Pulmonary artery endothelial cell (primary cell): ENCODE data around the gene TUBB6. TPM values are rescaled to one million over a fixed set of nuclear protein-coding genes. Genes with fewer than 3 reads are reported as not detected.

Experiments
- DNase-seq: peaks from one replicate; pipeline ENCODE4 v3.0.0-alpha.2; 2011; ENCODE audit warnings: low read depth, low spot score
- total RNA-seq: library from RNA; depleted of rRNA; stranded (reverse); fragments of >200 nt; gene quantifications from 2 replicates; pipeline ENCODE4 v1.2.3, GENCODE V29; 2014

Gene TUBB6
- total RNA-seq, 1 donor from 2014 or later, result 1,098 TPM

- DNase-seq, result no peak
These were observed 28.8 kb downstream of the TUBB6 start for GRCh38 chr18:12336887-12337286.

- DNase-seq, result no peak
These were observed 30.3 kb downstream of the TUBB6 start for GRCh38 chr18:12338382-12338781.

- no peak for DNase-seq
These were observed 33.1 kb downstream of the TUBB6 start for GRCh38 chr18:12340945-12341660.

- DNase-seq, result no peak
These were observed 34.6 kb downstream of the TUBB6 start for GRCh38 chr18:12342661-12343060.

GRCh38 chr18:12345491-12346239, 37.6 kb downstream of the TUBB6 start:
- DNase-seq, result no peak

- no peak for DNase-seq
These were observed 38.2 kb downstream of the TUBB6 start for GRCh38 chr18:12346240-12346565.

- no peak for DNase-seq
These were observed 39.9 kb downstream of the TUBB6 start for GRCh38 chr18:12347895-12348294.

- DNase-seq, result no peak
These were observed 44.1 kb downstream of the TUBB6 start for GRCh38 chr18:12352188-12352587.

GRCh38 chr18:12359515-12359927, 51.5 kb downstream of the TUBB6 start:
- DNase-seq, result no peak

- no peak for DNase-seq
These were observed 53.8 kb downstream of the TUBB6 start for GRCh38 chr18:12361770-12362378.

- DNase-seq, result no peak
These were observed 54.6 kb downstream of the TUBB6 start for GRCh38 chr18:12362473-12363174.

- no peak for DNase-seq
These were observed 58.3 kb downstream of the TUBB6 start for GRCh38 chr18:12366379-12366778.

- DNase-seq, result no peak
These were observed 58.7 kb downstream of the TUBB6 start for GRCh38 chr18:12366784-12367183.

- DNase-seq, result no peak
These were observed 61.2 kb downstream of the TUBB6 start for GRCh38 chr18:12369211-12369610.

- no peak for DNase-seq
These were observed 63.5 kb downstream of the TUBB6 start for GRCh38 chr18:12371590-12371989.

- DNase-seq, result no peak
These were observed 64.4 kb downstream of the TUBB6 start for GRCh38 chr18:12372406-12372805.

- DNase-seq, result no peak
These were observed 65.2 kb downstream of the TUBB6 start for GRCh38 chr18:12373116-12373770.

GRCh38 chr18:12373771-12374116, 65.7 kb downstream of the TUBB6 start:
- no peak for DNase-seq

- DNase-seq, result no peak
These were observed 66.4 kb downstream of the TUBB6 start for GRCh38 chr18:12374401-12374800.
